NB4 (cell line): Measurements from ENCODE around the gene ANAPC15.

Source experiments
- CTCF ChIP-seq: IDR thresholded peaks from one replicate; pipeline ENCODE4 v1.5.1; 2012; ENCODE audit warnings: low read depth, low read length
- POLR2A ChIP-seq: IDR thresholded peaks from 2 replicates; pipeline ENCODE4 v1.6.1; 2011; ENCODE audit warnings: mild to moderate bottlenecking; ENCODE audit not compliant: insufficient read length; ENCODE audit errors: extremely low read depth

DNA sequence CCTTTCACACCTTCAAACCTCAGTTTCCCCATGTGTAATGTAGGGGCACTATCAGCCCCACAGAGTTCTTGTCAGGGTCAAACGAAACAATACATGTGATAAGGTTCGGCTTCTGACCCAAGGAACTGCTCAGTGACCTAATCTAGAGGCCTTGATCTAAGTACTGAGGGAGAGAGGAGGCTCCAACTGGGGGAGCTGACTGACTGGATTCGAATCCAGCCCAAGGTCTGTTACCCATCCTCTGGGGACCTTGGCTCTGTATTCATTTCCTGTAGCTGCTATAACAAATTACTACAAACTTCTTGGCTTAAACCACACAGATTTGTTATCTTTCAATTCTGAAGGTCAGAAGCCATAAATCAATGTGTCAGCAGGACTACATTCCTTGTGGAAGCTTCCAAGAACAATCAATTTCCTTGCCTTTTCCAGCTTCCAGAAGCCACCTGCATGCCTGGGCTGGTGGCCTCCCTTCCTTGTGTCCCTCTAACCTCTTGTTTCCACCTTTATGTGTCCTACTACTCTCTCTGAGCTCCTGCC lies 10.7 kb upstream of the ANAPC15 start:
- TF ChIP-seq POLR2A (no peak), CTCF (no peak)
